K562 (cell line): ENCODE results near the gene THSD8. TPM values are rescaled to one million over a fixed set of nuclear protein-coding genes. Genes with fewer than 3 reads are reported as not detected.

ENCODE experiments used
- BDP1 ChIP-seq: IDR thresholded peaks from 3 replicates; pipeline ENCODE4 v1.6.1; 2011; ENCODE audit not compliant: insufficient read length, insufficient read depth
- EZH2 ChIP-seq: IDR thresholded peaks from 2 replicates; pipeline ENCODE4 v1.6.1; 2012; ENCODE audit warnings: low read depth, mild to moderate bottlenecking, inconsistent platforms, low read length, borderline replicate concordance
- FOXK2 ChIP-seq, 2 experiments: fragments of 450-650 bp; IDR thresholded peaks in 1 of 2; conservative IDR thresholded peaks in 1 of 2; 2 replicates each; pipeline ENCODE4 v1.6.1; 2016; ENCODE audit warnings: low read depth in 2 of 2, mild to moderate bottlenecking in 1 of 2
- HDAC2 ChIP-seq: fragments of 450-650 bp; IDR thresholded peaks from 2 replicates; pipeline ENCODE4 v1.6.1; 2016; ENCODE audit warnings: mild to moderate bottlenecking
- KAT8 ChIP-seq: fragments of 450-650 bp; IDR thresholded peaks from 2 replicates; pipeline ENCODE4 v1.6.1; 2016; ENCODE audit warnings: low read depth, mild to moderate bottlenecking
- PHF8 ChIP-seq: fragments of 200-600 bp; sonication (generic); IDR thresholded peaks from 2 replicates; pipeline ENCODE4 v1.6.1; 2012; ENCODE audit warnings: mixed run types, mild to moderate bottlenecking, inconsistent platforms, low read length, moderate library complexity, borderline replicate concordance
- RB1 ChIP-seq: fragments of 450-650 bp; IDR thresholded peaks from 2 replicates; pipeline ENCODE4 v1.6.1; 2017; ENCODE audit warnings: low read depth, mild to moderate bottlenecking
- SMARCA5 ChIP-seq: fragments of 450-650 bp; IDR thresholded peaks from 2 replicates; pipeline ENCODE4 v1.6.1; 2016
- THAP7 ChIP-seq: fragments of 250-450 bp; sonication (Bioruptor Pico); IDR thresholded peaks from 2 replicates; pipeline ENCODE4 v1.5.0; 2021
- XRCC4 ChIP-seq: IDR thresholded peaks from one replicate; pipeline ENCODE4 v1.6.1; 2011; ENCODE audit not compliant: insufficient read depth, insufficient read length; ENCODE audit errors: extremely low read depth
- ZC3H8 ChIP-seq: fragments of 450-650 bp; IDR thresholded peaks from 2 replicates; pipeline ENCODE4 v1.6.1; 2017
- ZNF184 ChIP-seq: sonication (generic); formaldehyde crosslinking; IDR thresholded peaks from 2 replicates; pipeline ENCODE4 v1.5.0; 2020; ENCODE audit warnings: missing genetic modification reagents
- ZNF24 ChIP-seq: fragments of 450-650 bp; IDR thresholded peaks from 2 replicates; pipeline ENCODE4 v1.6.1; 2016
- ZNF395 ChIP-seq: fragments of 200-800 bp; sonication (Bioruptor generic); IDR thresholded peaks from 2 replicates; pipeline ENCODE4 v1.6.1; 2017; ENCODE audit warnings: missing genetic modification characterization, missing compliant biosample characterization
- ZNF766 ChIP-seq: fragments of 200-800 bp; sonication (Bioruptor generic); conservative IDR thresholded peaks from 2 replicates; pipeline ENCODE4 v1.6.1; 2016; ENCODE audit warnings: missing genetic modification characterization, missing compliant biosample characterization
- ZSCAN32 ChIP-seq: fragments of 450-650 bp; formaldehyde crosslinking; IDR thresholded peaks from 2 replicates; pipeline ENCODE4 v1.4.0; 2020; ENCODE audit warnings: mild to moderate bottlenecking, moderate library complexity
- polyA plus RNA-seq, 8 experiments: library from polyadenylated mRNA; depleted of rRNA in 4 of 8; stranded (reverse) in 5 of 8; unstranded in 3 of 8; fragments of >200 nt; fragmentation: Nextera tagmentation in 2 of 8; fragmentation: Illumina TruSeq in 1 of 8; extraction: Ambion mirVana in 2 of 8; extraction: Trizol in 1 of 8; gene quantifications; 2 replicates each; pipeline versions ENCODE4 v1.2.1 to v1.2.3, GENCODE V29; 2011 to 2014; ENCODE audit warnings: inconsistent platforms in 1 of 8, missing spikeins in 1 of 8
- total RNA-seq, 7 experiments: library from RNA; depleted of rRNA in 6 of 7; stranded (reverse); fragments of >200 nt in 6 of 7; fragmentation: Illumina TruSeq in 2 of 7; extraction: Trizol in 2 of 7; gene quantifications; 2 replicates each; pipeline versions ENCODE4 v1.2.1 to v1.2.3, GENCODE V29; 2011 to 2021; ENCODE audit warnings: low replicate concordance in 1 of 7
- TF ChIP-seq, protein P1 (sequence below): sonication (generic); formaldehyde crosslinking; IDR thresholded peaks from 2 replicates; pipeline ENCODE4 v1.8.1; 2022; ENCODE audit warnings: missing genetic modification reagents
- TF ChIP-seq, protein P2 (sequence below): sonication (generic); formaldehyde crosslinking; IDR thresholded peaks from 2 replicates; pipeline ENCODE4 v1.8.1; 2023; ENCODE audit warnings: mild to moderate bottlenecking, missing genetic modification reagents
- TF ChIP-seq, protein P3 (sequence below): fragments of 450-650 bp; IDR thresholded peaks from 2 replicates; pipeline ENCODE4 v1.6.1; 2016; ENCODE audit warnings: borderline replicate concordance
- TF ChIP-seq, protein P4 (sequence below): fragments of 250-450 bp; sonication (Bioruptor Pico); IDR thresholded peaks from 2 replicates; pipeline ENCODE4 v1.8.0; 2021; ENCODE audit warnings: borderline replicate concordance, mild to moderate bottlenecking, moderate library complexity; ENCODE audit not compliant: poor library complexity, severe bottlenecking

The THSD8 gene
- total and polyA plus RNA-seq, 9 of the 15 experiments (the other 6 are each of a cell fraction or from before 2014, with no cell fraction given) = 8.4 to 42.4 (median 19.9) TPM; not detected in 2

- TF ChIP-seq, protein P1, sequence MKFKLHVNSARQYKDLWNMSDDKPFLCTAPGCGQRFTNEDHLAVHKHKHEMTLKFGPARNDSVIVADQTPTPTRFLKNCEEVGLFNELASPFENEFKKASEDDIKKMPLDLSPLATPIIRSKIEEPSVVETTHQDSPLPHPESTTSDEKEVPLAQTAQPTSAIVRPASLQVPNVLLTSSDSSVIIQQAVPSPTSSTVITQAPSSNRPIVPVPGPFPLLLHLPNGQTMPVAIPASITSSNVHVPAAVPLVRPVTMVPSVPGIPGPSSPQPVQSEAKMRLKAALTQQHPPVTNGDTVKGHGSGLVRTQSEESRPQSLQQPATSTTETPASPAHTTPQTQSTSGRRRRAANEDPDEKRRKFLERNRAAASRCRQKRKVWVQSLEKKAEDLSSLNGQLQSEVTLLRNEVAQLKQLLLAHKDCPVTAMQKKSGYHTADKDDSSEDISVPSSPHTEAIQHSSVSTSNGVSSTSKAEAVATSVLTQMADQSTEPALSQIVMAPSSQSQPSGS (CRISPR knock-in tag) = no peak
- TF ChIP-seq, protein P2, sequence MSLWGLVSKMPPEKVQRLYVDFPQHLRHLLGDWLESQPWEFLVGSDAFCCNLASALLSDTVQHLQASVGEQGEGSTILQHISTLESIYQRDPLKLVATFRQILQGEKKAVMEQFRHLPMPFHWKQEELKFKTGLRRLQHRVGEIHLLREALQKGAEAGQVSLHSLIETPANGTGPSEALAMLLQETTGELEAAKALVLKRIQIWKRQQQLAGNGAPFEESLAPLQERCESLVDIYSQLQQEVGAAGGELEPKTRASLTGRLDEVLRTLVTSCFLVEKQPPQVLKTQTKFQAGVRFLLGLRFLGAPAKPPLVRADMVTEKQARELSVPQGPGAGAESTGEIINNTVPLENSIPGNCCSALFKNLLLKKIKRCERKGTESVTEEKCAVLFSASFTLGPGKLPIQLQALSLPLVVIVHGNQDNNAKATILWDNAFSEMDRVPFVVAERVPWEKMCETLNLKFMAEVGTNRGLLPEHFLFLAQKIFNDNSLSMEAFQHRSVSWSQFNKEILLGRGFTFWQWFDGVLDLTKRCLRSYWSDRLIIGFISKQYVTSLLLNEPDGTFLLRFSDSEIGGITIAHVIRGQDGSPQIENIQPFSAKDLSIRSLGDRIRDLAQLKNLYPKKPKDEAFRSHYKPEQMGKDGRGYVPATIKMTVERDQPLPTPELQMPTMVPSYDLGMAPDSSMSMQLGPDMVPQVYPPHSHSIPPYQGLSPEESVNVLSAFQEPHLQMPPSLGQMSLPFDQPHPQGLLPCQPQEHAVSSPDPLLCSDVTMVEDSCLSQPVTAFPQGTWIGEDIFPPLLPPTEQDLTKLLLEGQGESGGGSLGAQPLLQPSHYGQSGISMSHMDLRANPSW (CRISPR knock-in tag) = 0 out of 2 replicates have a peak, but pooled peaks have one; percentile 49
- TF ChIP-seq RB1 (no peak), PHF8 (no peak), SMARCA5 (0 out of 2 replicates have a peak, but pooled peaks have one; percentile 28), ZNF184 (CRISPR knock-in tag) (no peak), KAT8 (no peak), ZNF766 (CRISPR knock-in tag) (0 out of 2 replicates have a peak, but pooled peaks have one; percentile 30), BDP1 (no peak), ZNF24 (no peak), EZH2 (no peak), ZC3H8 (no peak), HDAC2 (peak; percentile 67; the same call in 1 of the 2 replicates), ZNF395 (CRISPR knock-in tag) (no peak), XRCC4 (no peak), THAP7 (CRISPR knock-in tag) (no peak), ZSCAN32 (no peak), FOXK2 (conservative IDR thresholded peaks at IDR 0.05 in 1 of 2, IDR thresholded peaks at IDR 0.05 in 1 of 2; ENCODE audit: low read depth in 2 of 2) (peak; percentile 99 to 100)
- TF ChIP-seq, protein P3, sequence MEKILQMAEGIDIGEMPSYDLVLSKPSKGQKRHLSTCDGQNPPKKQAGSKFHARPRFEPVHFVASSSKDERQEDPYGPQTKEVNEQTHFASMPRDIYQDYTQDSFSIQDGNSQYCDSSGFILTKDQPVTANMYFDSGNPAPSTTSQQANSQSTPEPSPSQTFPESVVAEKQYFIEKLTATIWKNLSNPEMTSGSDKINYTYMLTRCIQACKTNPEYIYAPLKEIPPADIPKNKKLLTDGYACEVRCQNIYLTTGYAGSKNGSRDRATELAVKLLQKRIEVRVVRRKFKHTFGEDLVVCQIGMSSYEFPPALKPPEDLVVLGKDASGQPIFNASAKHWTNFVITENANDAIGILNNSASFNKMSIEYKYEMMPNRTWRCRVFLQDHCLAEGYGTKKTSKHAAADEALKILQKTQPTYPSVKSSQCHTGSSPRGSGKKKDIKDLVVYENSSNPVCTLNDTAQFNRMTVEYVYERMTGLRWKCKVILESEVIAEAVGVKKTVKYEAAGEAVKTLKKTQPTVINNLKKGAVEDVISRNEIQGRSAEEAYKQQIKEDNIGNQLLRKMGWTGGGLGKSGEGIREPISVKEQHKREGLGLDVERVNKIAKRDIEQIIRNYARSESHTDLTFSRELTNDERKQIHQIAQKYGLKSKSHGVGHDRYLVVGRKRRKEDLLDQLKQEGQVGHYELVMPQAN = peak; percentile 78
- TF ChIP-seq, protein P4, sequence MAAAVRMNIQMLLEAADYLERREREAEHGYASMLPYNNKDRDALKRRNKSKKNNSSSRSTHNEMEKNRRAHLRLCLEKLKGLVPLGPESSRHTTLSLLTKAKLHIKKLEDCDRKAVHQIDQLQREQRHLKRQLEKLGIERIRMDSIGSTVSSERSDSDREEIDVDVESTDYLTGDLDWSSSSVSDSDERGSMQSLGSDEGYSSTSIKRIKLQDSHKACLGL (CRISPR knock-in tag) = no peak
Observed at GRCh38 chr19:12790628-12791344, 11.1 kb upstream of the THSD8 start (continued).
